ENCODE results near the gene GADD45GIP1. TPM values are rescaled to one million over a fixed set of nuclear protein-coding genes. Genes with fewer than 3 reads are reported as not detected.

The GADD45GIP1 gene
- total RNA-seq, 2 experiments from 2014 or later, result 12.1 to 12.8 TPM

DNA sequence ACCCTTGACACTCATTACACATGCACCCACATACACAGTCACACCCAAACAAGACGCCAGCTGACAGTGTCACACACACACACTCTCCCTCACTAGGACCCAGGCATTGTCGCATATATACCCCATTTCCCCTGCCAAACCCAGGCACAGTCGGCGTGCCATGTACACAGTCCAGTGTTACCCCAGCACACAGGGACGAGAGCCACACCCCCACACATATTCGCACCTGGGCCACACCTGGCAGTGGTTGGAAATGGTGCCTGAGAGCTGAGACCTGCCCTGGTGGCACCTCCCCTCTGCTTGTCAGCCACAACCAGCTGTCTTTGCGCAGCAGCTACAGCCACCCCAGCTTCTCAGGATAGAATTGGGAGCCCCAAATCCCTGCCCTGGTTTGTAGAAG lies 47.2 kb upstream of the GADD45GIP1 start:
- H3K9me3 ChIP-seq (ENCODE audit: control insufficient read depth in 1 of 2, insufficient read depth in 1 of 2, low read length in 2 of 2), result no peaks in the 10 kb centered on the region
- intact Hi-C loops (cut with DNase I, micrococcal nuclease), result no loop called here
- peaks cover 4 to 15% of the 10 kb centered on the region in 2 experiments for H3K27me3 ChIP-seq (ENCODE audit: control insufficient read depth in 1 of 2, insufficient read depth in 2 of 2, low read length in 2 of 2)
- Mint-ChIP-seq H3K4me3 (no peak overlapping the region), H3K27me3 (peaks cover 25% of the 10 kb centered on the region), H3K36me3 (ENCODE audit: low read depth) (no peaks in the 10 kb centered on the region), H3K9me3 (no peaks in the 10 kb centered on the region), H3K4me1 (ENCODE audit: low read depth) (no peaks in the 10 kb centered on the region), H3K27ac (no peak overlapping the region)
- no peaks in the 10 kb centered on the region for H3K36me3 ChIP-seq (ENCODE audit: insufficient read depth, low read length)
- H3K4me3 ChIP-seq (ENCODE audit: low read length), result no peak overlapping the region
- ATAC-seq (ENCODE audit: poor library complexity) (no peak), DNase-seq (no peak)
- ChIA-PET POLR2A (no interaction called here), CTCF (no interaction called here)
- no peak overlapping the region for H3K27ac ChIP-seq (ENCODE audit: low read depth in 1 of 2, low read length in 2 of 2)
- H3K4me1 ChIP-seq (ENCODE audit: insufficient read depth, low read length), result no peaks in the 10 kb centered on the region
- TF ChIP-seq CTCF (IDR thresholded peaks at IDR 0.05), result no peak

DNA sequence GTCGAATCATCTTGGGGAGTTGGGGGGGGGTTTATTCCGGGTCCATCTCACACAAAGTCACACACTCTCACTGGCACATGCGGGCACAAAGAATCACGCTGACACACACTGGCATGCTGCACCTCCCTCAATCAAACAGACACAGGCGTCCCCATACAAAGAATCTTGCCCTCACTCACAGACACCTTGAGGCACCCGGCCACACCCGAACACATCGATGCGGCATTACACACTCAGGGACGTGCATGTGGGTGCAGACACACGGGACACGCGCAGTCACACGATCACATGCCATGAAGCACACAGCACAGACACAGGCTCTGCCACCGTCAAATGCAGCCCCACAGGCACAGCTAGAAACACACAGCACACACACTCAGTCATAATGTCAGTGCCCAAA lies 46.1 kb upstream of the GADD45GIP1 start:
- Mint-ChIP-seq H3K4me1 (ENCODE audit: low read depth) (no peaks in the 10 kb centered on the region), H3K4me3 (no peak overlapping the region), H3K27ac (no peak overlapping the region), H3K9me3 (no peaks in the 10 kb centered on the region), H3K27me3 (peaks cover 14% of the 10 kb centered on the region), H3K36me3 (ENCODE audit: low read depth) (no peaks in the 10 kb centered on the region)
- H3K27me3 ChIP-seq (ENCODE audit: control insufficient read depth in 1 of 2, insufficient read depth in 2 of 2, low read length in 2 of 2), result peaks cover 0 to 5% of the 10 kb centered on the region in 2 experiments
- H3K4me1 ChIP-seq (ENCODE audit: insufficient read depth, low read length), result no peaks in the 10 kb centered on the region
- no peak overlapping the region for H3K27ac ChIP-seq (ENCODE audit: low read depth in 1 of 2, low read length in 2 of 2)
- intact Hi-C loops (cut with DNase I, micrococcal nuclease), result no loop called here
- H3K9me3 ChIP-seq (ENCODE audit: control insufficient read depth in 1 of 2, insufficient read depth in 1 of 2, low read length in 2 of 2), result no peaks in the 10 kb centered on the region
- ChIA-PET CTCF (no interaction called here), POLR2A (interaction anchor here (0.9 kb wide), 1 partner anchor 11 kb away, joined by 3 read pairs; no protein-coding TSS in a partner anchor)
- no peak for DNase-seq
- H3K36me3 ChIP-seq (ENCODE audit: insufficient read depth, low read length), result no peaks in the 10 kb centered on the region
- no peak overlapping the region for H3K4me3 ChIP-seq (ENCODE audit: low read length)
- no peak for TF ChIP-seq CTCF (IDR thresholded peaks at IDR 0.05)
- ATAC-seq (ENCODE audit: poor library complexity), result no peak

- H3K27ac Mint-ChIP-seq, result no peak overlapping the region
- Histone ChIP-seq H3K27me3 (ENCODE audit: control insufficient read depth in 1 of 2, insufficient read depth in 2 of 2, low read length in 2 of 2) (no peaks in the 10 kb centered on the region), H3K4me3 (ENCODE audit: low read length) (no peak overlapping the region), H3K9me3 (ENCODE audit: control insufficient read depth in 1 of 2, insufficient read depth in 1 of 2, low read length in 2 of 2) (no peaks in the 10 kb centered on the region), H3K36me3 (ENCODE audit: insufficient read depth, low read length) (no peaks in the 10 kb centered on the region), H3K27ac (ENCODE audit: low read depth in 1 of 2, low read length in 2 of 2) (no peak overlapping the region), H3K4me1 (ENCODE audit: insufficient read depth, low read length) (no peaks in the 10 kb centered on the region)
- H3K9me3 Mint-ChIP-seq, result no peaks in the 10 kb centered on the region
- no peak for TF ChIP-seq CTCF (IDR thresholded peaks at IDR 0.05)
- H3K36me3 Mint-ChIP-seq (ENCODE audit: low read depth), result no peaks in the 10 kb centered on the region
- ATAC-seq (ENCODE audit: poor library complexity) (no peak), DNase-seq (no peak)
- POLR2A ChIA-PET, result interaction anchor here (0.9 kb wide), 1 partner anchor 11 kb away, joined by 3 read pairs; no protein-coding TSS in a partner anchor
- peaks cover 8% of the 10 kb centered on the region for H3K27me3 Mint-ChIP-seq
- intact Hi-C loops (cut with DNase I, micrococcal nuclease), result no loop called here
- CTCF ChIA-PET, result no interaction called here
- no peaks in the 10 kb centered on the region for H3K4me1 Mint-ChIP-seq (ENCODE audit: low read depth)
- no peak overlapping the region for H3K4me3 Mint-ChIP-seq
Measured at GRCh38 chr19:13002166-13002898, 45.3 kb upstream of the GADD45GIP1 start.

Measured in CD4-positive, alpha-beta T cell (primary cell).